Tongue (tissue), 2 donors: ENCODE results near the gene CPLANE1. TPM values are rescaled to one million over a fixed set of nuclear protein-coding genes. Genes with fewer than 3 reads are reported as not detected.
A peak's percentile ranks its signal among the peaks of the same experiment; 100 is the strongest.
"Not testable (repeated sequence)": the region's sequence is repeated elsewhere in the genome, so short reads cannot be mapped to it uniquely, and the experiment has no call there.

Source experiments
- DNase-seq: peaks from one replicate; pipeline ENCODE4 v3.0.0-alpha.2; 2015
- total RNA-seq: library from RNA; depleted of rRNA; stranded (reverse); fragments of >200 nt; gene quantifications from one replicate; pipeline ENCODE4 v1.2.3, GENCODE V29; 2014

CPLANE1 gene
- total RNA-seq, 1 donor from 2014 or later: 36.4 TPM

DNA sequence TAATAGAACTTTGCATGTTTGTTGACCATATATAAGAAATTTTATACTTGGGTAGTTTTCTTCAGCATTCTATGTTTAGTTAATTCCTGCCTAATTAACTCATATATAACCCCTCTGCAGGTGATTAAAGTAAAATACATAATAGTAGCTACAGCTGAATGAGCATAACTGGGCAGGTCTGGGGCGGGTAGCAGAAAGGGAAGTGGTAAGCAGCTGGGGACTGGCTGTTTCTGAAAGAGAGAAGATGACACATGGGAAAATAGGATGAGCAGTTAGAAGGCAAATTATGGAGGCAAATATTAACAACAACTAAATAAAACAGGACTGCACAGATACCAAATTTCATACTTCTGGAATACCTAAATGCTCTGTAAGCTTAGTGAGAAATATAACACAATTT, 128.1 kb downstream of the CPLANE1 start:
- DNase-seq: no peak

DNA sequence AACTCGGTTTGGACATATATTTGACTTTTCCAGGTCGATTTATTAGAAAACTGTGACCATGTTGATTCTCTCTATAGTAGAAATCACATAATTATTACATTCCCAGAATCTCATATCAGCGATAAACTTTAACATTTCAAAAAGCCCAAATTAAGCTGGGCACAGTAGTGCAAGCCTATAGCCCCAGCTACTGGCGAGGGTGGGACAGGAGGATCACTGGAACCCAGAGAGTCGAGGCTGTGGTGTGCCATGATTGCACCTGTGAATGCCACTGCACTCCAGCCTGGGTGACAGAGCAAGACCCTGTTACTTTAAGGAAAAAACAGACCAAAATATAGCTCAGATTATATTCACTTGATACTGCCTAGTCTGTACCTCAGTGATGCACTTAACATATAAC, 128.9 kb downstream of the CPLANE1 start:
- no peak for DNase-seq

DNA sequence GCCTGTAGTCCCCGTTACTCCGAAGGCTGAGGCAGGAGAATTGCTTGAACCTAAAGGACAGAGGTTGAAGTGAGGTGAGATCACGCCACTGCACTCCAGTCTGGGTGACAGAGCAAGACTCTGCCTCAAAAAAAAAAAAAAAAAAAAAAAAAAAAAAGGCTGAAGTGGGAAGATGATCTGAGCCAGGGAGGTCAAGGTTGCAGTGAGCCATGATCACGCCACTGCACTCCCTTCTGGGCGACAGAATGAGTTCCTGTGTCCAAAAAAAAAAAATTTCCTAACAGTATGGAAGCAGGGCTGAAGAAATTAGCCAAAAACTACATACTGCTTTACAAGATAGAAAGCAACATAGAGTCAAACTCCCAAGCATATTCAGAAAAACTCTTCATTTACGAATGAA, 132.8 kb downstream of the CPLANE1 start:
- no peak for DNase-seq

DNA sequence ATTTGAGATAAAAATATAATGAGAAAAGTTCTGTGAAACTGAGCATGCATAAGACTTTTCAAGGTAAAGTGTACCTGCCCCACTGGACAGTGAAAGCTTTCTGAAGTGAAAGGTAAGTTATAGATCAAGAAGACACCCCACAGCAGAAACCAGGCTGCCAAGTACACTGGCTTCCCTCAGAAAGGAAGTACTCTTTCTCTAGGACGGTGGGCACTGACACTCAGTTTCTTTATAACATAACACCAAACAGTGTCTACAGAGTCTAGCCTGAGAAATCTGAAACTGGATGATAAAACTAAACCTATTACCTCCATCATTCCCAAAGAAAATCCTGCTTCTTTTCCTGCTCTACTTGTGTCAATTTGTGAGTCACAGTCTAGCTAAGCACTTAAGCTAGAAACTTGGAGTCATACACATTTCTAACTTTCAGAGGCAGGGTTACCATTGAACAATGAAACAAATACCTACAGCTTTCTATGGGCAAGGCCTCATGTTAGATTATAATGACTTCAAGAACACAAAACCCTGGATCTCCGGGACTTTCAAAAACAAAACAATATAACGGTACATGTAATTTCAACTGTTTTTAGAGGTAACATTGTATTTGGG, 136.7 kb downstream of the CPLANE1 start:
- no peak for DNase-seq

DNA sequence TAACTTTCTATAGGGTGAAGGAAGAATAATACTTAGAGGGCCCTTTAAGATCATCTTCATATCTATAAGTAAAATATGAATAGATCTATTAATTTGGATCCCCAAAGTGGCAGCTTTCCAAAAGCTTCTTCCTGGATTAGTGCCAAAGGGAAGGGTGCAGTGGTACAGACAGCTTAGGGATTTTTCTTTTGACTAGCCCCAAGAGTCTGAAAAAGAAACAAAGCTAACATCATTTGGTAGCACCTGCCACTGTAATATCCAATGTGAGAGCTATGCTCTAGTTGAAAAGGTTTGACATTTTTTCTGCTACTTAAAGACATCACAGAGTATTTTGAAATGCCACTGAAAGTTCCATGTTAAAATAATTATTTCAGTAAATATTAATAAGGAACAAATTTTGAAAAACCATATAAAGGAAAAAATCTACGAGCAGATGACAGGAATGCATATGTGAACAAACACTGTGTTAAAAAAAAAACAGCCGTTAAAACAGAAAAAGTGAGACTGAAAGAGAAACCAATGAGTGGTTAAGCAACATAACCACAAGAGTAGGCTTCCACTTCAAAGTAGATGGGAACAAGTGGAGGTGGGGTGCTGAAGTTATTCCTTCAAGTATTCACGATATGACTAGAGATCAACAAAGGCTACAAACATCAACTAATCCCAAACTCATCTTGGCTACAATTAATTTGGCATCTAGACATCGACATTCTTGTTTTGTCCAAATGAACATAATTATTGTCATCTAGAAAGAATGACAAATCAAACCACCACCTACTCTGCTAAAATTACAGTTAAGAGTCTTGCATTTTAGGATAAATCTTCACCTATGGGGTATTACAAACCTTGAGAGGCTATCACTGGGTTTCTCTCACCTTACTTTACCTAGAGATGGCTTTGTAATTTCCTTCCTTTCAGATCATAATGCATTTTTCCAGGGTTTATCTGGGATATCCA, 137.5 kb downstream of the CPLANE1 start:
- DNase-seq: no peak

DNA sequence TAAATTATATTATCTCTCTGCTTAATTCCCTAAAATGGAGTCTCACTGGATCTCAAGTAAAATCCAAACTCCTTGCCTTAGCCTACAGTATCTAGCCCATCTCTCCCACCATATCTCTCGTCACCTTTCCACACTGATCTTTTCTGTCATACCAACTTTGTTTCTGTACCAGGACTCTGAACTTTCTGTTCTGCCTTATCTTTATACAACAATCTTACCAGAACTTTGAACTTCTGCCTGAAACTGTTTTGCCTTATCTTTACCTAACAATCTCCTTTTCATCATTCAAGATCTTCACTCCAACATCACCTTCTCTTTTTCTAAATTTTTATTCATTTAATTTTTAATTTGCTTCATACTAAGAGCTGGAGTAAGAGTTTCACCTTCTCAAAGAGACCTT, 139.0 kb downstream of the CPLANE1 start:
- no peak for DNase-seq

DNA sequence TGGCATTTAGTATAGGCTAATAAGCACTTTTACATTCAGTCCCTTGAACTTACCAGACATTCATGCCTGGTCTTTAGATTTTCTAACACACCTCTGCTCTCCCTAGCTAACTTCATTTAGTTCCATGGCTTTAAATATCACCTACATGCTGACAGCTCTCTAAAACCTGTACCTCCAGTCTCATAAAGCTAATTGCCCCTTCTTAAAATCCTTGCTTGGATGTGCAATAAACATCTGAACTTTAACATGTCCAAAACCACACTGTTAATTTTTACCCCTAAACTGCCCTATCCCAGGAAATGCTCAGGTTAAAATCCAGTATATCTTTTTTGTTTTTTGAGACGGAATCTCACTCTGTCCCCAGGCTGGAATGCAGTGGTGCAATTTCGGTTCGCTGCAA, 139.8 kb downstream of the CPLANE1 start:
- no peak for DNase-seq

DNA sequence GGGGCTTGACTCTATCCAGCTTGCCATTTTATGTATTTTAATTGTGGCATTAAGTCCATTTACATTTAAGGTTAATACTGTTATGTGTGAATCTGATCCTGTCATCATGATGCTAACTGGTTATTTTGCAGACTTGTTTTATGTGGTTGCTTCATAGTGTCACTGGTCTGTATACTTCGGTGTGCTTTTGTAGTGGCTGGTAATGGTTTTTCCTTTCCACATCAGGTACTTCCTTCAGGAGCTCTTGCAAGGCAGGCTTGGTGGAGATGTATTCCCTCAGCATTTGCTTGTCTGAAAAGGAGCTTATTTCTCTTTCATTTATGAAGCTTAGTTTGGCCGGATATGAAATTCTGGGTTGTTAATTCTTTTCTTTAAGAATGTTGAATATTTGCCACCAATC, 145.9 kb downstream of the CPLANE1 start:
- DNase-seq: no peak

DNA sequence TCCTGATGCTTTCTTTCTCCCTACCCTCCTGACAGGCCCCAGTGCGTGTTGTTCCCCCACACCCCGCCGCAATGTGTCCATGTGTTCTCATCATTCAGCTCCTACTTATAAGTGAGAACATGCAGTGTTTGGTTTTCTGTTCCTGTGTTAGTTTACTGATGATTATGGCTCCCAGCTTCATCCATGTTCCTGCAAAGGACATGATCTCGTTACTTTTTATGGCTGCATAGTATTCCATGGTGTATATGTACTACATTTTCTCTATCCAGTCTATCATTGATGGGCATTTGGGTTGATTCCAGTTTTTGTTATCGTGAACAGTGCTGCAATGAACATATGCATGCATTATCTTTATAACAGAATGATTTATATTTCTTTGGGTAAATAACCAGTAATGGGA, 149.9 kb downstream of the CPLANE1 start:
- DNase-seq: not testable (repeated sequence)

DNA sequence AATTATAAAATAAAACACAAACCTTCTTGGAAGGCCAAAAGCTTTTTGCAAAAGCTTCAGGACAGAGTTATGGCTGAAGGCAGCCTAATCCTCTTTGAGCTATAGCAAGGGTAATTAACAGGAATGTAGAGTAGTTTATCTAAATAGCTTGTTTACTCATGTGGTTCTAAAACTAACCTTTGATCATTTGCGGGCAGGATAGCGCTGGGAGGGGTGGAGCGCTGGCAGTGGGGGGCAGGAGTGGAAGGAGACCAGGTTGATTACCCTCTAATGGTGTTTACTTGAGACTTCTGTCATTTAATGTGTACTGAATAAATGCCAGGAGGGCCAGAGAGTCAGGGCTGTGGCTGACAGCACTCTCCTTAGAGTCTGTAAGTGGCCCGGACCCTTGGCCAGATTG, 155.4 kb downstream of the CPLANE1 start:
- DNase-seq: not testable (repeated sequence)

DNA sequence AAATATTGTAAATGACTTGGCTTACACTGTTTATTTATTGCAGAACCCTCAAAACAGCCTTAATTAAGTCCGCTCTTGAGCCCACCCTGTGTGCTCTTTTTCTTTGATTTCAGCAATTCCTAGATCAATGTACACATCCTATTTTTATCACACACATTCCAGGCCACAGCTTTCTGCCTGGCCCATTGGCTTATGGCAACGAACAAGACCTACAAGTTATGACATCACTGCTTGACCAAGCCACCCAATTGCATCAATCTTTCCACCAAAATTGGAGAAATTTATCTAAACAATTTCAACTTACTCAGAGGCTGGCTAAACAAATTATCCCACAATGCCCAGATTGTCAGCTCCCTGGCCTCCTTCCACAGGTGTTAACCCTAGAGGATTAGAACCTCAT, 158.4 kb downstream of the CPLANE1 start:
- DNase-seq: no peak

DNA sequence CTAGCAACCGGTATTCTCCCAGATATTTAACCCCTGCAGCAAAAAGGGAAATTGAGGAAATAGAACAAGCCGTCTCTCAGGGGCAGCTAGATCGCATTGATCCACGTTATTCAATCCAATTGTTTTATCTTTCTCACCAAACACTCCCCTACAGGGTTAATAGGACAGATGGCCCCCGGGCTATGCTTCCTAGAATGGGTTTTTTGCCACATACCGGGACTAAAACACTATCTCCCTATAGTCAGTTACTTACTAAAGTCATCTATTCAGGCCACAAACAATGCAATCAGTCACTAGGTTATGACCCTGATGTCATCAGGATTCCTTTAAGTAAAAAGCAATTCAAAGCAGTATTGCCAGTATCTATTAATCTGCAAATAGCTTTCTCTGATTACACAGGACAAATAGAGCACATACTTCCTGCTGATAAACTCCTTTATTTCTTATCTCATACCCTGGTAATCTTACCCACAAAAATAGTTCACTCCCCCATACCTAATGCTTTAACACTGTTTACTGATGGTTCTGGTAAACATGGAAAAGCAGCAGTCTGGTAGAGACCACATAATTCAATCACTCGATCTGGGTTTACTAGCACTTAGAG, 159.0 kb downstream of the CPLANE1 start:
- no peak for DNase-seq

DNA sequence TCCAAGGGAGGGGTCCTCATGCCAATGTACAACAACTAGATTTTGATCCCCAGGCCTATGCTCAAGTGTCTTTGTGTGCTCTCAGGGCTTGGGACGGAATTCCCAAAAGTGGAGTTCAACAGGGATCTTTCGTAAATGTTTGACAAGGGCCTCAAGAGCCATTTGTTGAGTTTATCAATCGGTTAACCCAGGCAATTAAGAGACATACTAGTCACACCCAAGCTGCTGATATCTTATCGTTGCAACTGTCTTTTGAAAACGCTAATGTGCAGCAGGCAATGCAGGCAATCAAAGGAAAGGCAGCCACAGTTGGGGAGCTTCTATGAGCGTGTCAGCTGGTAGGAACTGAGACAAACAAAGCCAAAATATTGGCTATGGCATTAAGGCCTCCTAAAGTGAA, 161.2 kb downstream of the CPLANE1 start:
- DNase-seq: no peak

DNA sequence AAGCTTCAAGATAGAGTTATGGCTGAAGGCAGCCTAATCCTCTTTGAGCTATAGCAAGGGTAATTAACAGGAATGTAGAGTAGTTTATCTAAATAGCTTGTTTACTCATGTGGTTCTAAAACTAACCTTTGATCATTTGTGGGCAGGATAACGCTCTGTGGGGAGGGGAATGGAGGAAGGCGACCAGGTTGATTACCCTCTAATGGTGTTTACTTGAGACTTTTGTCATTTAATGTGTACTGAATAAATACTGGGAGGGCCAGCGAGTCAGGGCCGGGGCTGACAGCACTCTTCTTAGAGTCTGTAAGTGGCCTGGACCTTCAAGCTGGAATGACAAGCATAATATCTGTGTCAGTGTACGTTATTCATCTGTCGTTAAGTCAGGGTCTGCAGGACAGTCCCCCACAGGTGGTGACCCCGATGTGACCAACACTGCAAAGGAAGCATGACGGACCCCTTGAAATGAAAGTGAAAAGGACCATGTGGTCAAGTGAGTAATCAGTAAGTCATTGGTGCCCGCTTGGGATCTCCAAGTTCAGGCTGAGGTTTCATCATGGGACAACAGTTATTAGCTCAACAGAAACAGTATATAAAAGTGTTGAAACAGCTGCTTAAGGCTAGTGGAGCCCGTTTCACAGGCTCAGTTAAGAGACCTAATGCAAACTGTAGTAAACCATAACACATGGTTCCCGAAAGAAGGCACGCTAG, 162.6 kb downstream of the CPLANE1 start:
- DNase-seq: no peak

DNA sequence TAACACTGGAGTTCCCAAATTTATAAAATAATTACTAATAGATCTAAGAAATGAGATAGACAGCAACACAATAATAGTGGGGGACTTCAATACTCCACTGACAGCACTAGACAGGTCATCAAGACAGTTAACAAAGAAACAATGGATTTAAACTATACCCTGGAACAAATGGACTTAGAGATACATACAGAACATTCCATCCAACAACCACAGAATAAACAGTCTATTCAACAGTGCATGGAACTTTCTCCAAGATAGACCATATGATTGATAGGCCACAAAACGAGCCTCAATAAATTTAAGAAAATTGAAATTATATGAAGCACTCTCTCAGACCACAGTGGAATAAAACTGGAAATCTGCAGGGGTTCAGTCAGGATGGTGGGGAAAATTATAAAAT, 163.2 kb downstream of the CPLANE1 start:
- DNase-seq: not testable (repeated sequence)

DNA sequence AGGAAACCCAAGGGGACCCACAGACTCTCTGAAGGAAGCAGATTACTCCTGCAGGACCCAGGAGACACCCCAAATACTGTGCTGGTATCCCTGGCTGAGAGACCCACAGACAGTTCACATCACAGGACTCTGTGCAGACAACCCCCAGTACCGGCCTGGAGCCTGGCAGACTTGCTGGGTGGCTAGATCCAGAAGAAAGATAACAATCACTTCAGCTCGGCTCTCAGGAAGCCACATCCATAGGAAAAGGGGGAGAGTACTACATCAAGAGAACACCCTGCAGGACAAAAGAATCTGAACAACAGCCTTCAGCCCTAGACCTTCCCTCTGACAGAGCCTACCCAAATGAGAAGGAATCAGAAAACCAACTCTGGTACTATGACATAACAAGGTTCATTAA, 166.2 kb downstream of the CPLANE1 start:
- not testable (repeated sequence) for DNase-seq

DNA sequence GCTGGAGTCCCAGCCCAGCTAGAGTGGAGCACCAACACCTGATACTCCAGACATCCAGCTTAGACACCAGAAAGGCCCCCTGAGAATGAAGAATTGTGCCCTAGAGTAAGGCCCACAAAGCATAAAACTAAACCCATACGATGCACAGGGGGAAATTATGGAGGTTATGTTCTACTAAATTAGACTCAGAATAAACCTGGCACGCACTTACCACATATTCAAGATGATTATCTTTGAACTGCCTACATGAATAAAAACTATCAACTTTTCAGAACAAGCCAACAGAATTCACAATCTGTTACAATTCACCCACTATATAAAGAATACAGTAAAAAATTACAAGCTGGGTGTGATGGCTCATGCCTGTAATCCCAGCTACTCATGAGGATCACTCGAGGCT, 168.5 kb downstream of the CPLANE1 start:
- no peak for DNase-seq

DNA sequence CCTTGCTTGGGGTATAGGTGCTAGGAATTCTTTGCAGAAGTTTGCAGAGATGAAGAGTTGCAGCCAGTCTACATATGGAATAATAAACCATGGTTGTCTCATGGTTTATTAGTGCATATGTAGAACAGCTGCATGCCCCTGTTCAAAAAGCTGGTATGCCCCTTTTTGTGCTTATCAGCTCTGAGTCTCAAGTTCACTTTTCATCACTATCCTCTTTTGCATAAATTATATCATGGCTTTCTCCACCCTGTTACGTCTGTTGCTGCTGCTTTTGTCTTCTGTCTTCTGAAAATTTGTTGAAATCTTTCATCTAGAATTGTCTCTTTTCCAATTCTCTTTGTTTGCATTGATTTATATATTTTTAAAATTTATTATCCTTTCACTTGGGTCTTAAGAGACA, 172.0 kb downstream of the CPLANE1 start:
- no peak for DNase-seq

DNA sequence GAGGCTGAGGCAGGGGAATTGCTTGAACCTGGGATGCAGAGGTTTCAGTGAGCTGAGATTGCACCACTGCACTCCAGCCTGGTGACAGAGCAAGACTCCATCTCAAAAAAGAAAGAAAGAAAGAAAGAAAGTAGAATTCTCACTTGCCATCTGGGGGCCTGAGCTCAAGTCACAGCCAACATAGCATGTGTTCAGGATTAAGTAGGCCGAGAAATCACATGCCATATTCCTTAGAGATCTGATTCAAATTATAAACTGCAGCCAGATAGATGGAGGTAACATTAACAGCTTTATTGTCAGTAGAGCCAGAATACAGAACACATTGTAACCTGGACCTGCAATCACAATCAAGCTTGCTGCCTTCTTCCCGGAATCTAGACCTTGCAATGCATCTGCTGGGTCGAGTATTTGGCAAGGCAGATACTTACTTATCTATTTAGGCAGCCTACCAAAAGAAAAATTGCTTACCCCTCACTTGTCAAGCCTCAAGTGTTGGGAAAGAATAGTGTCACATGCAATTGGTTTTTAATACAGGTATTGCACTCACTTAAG, 173.7 kb downstream of the CPLANE1 start:
- no peak for DNase-seq

DNA sequence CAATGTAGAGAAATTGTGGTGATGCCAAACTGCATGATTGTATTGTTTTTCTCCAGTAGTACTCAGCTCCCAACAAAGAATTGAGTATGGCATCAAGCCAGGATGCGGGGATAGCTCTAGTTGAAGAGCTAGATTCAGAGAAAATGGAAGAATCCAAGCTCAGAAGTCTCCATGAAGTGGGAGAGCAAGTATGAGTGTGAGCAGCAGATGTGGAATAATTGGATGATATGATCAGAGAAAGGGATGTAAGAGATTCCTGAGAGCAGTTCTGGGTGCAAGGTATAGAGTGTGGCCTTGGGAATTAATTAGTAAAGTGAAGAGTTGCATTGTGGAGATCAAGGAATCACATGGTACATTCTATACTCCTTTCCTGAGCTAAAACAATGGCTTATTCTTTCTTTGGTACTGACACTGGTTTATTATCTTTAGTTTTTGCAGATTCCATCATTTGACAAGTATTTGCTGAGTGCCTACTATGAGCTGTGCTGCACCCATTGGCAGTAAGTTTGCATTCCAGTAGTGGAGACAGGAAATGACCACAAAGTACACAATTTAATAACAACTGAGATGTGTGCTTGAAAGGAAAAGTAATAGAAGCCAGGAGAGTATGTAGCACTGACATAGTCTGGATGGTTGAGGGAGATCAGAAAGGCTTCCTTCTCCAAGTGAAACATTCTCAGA, 177.1 kb downstream of the CPLANE1 start:
- DNase-seq: peak; percentile 17

DNA sequence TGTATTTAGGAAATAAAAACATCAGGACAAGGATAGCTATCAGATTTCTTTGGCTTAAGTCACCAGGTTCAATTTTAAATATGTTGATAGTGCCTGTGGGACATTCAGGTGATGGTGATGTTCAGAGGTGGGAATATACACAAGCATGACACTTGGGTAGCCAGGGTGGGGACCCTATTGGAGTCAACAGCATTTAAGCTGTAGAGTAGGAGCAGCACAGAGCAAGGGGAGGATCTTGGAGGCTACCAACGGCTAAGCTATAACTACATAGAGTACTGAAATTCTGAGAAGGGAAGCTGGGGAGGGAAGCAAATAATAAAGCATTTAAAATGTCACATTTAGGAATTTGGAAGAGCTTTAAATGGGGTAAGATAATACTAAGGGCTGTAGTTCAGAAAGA, 177.7 kb downstream of the CPLANE1 start:
- DNase-seq: no peak

DNA sequence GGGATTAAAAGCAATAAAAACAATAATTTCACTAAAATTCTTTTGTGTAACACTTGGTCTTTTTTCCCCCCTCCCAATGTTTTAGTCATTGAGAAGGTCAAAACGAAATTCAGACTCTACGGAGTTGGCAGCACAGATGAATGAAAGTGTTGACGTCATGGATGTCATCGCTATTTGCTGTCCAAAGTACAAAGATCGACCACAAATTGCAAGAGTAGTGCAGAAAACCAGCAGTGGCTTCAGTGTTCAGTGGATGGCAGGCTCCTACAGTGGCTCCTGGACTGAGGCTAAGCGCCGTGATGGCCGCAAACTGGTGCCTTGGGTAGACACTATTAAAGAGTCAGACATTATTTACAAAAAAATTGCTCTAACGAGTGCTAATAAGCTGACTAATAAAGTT, 184.7 kb downstream of the CPLANE1 start:
- DNase-seq: no peak
